HG03460 (cell line): ENCODE results near the gene E2F4.

ENCODE experiments used
- ATAC-seq: cut with Tn5 transposase; IDR thresholded peaks from one replicate; pipeline ENCODE4 v1.9.1; 2021; ENCODE audit not compliant: unreplicated experiment

The E2F4 gene

DNA sequence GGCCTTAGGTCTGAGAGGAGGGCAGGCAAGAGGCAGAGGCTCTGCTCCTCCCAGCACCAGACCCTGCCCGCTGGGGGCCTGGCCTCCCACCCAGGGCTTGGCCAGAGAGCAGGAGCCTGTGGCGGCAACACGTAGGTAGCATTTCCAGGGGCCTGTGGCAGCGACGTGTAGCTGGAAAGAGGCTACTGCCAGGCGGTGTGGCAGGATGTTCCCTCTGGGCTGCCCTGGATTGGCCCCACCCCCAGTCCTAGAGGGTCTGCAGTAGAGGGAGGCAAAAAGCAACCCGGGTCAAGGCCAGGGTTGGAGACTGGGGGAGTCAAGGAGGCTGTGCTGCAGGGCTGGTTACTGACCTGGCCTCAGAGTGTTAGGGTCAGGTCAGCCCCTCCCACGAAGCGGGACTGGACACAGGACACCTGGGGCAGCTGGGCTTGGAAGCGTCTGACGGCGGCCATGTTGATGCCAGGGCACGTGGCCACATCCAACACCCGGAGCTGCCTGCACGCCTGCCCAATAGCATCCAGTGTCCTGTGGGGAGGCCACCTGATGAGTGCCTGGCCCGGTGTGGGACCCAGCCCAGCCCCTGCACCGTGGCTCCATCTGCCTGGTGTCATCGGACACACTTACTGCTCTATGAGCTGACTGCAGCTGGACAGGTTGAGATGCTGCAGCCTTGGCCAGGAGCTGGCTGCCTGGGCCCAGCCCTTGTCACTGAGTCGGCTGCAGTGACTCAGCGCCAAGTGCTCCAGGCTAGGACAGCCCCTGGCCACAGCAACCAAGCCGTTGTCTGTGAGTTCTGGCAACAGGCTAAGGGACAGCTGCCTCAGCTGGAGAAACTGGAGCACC, 15.5 kb downstream of the E2F4 start:
- no peak for ATAC-seq

DNA sequence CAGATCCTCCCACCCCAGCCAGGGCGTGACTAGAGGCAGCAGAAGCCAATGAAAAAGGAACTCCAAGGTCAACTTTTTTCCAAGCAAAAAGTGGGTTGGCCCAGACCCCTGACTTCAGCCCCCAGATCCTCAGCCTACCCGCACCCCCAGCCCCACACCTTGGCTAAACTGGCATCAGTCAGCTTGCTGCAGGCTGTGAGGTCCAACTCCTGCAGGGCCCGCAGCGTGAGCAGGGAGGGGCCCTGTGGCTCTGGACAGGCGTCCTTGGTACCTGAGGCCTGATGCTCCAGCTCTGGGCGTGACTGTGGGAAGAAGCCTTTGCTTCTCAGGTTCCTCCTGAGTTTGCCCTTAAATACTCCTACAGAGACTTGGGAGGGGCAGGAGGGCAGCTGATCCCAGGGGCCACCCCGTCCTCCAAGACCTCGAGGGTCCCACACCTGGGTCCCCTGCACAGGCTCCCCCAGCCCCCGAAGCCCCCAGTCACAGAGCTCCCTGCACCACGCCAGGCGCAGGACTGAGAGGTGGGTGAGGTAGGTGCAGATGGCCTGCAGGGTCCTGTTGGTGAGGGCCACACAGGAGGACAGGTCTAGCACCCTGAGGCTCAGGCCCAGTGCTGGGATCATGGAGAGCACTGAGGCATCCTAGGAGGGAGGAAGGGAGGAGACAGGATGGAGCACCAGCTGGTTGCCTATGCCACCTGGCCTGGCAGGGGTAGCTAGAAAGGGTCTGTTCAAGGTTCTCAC, 16.4 kb downstream of the E2F4 start:
- no peak for ATAC-seq

DNA sequence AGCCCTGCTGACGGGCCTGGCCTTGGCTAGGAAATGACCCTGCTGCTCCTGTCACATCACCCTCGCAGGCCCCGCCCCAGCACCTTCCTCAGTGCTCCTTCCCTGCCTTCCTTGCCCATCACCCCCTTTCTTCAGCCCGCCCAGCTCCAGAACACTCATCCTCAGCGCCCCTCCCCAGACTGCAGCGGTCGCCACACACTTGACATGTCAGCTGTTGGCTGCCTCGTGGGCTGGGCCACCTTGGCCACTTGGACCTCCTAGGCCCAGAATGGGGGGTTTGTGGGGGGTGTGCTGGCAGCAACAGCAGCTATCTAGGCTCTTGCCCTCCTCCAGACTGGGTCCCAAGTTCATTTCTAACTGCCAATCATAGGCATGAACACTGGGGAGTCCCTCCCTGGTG, 17.6 kb downstream of the E2F4 start:
- no peak for ATAC-seq

DNA sequence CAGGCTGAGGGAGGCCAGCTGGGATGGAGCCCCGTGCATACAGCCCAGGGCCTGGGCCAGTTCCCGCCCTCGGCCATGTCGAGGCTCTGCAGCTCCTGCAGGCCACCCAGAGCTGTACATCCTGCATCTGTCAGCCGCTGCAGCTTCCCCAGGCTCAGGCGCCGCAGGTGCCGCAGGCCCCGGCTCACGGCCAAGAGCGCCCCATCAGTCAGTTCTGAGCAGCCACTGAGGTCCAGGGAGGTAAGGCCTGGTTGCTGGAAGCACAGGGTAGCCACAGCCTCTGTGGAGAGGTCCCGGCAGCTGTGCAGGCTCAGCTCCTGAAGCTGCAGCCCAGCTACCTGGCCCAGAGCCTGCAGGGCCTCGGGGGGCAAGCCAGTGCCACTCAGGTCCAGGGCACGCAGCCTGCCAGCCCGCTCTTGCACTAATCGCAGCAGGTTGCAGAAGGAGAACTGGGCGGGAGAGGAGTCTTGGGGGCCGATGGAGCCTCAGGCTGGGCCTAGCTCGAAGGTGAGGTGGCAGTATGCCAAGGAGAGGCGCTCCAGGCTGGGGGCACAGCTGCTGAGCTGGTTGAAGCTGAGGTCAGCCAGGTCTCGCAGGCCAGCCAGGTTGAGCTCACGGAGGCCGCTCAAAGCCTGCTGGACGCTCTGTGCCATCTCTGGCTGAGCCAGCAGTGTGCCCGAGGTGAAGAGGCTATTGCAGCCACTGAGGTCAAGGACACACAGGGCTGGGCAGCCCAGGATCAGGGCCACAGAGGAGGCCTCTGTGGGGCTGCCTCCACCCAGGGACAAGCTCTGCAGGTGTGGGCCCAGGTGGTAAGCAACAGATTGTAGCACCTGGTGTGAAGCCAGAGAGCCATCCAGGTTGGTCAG, 18.3 kb downstream of the E2F4 start:
- no peak for ATAC-seq

DNA sequence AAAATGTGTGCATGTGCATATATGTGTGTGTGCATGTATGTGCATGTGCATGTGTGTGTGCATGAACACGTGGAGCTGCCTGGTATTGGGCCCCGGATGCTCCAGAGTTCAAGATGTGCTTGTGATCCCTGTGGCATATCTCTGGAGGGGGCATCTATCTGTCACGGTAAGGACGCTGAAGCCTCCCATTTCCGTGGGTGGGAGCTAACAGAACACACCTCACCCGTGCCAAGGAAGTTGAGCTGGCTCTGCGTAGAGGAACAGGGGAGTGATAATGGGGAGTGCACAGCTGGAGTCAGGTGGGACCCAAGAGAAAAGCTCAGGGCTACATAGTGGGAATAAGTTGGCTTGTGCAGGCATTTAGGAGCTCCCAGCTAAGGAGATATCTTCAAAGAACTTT, 19.7 kb downstream of the E2F4 start:
- ATAC-seq = no peak

DNA sequence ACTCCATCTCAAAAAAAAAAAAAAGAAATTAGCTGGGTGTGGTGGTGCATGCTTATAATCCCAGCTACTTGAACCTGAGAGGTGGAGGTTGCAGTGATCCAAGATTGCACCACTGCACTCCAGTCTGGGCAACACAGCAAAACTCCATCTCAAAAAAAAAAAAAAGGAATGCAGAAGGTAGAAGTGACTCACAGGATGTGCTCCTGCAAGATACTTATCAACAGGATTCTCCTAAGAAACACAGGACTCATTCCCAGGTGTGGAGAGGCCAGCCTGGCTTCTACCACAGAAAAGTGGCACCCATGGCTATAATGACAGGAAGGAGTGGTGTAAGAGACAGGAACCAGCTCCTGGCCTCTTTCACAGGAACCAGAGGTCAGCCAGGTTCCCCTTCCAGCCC, 20.8 kb downstream of the E2F4 start:
- ATAC-seq = no peak

DNA sequence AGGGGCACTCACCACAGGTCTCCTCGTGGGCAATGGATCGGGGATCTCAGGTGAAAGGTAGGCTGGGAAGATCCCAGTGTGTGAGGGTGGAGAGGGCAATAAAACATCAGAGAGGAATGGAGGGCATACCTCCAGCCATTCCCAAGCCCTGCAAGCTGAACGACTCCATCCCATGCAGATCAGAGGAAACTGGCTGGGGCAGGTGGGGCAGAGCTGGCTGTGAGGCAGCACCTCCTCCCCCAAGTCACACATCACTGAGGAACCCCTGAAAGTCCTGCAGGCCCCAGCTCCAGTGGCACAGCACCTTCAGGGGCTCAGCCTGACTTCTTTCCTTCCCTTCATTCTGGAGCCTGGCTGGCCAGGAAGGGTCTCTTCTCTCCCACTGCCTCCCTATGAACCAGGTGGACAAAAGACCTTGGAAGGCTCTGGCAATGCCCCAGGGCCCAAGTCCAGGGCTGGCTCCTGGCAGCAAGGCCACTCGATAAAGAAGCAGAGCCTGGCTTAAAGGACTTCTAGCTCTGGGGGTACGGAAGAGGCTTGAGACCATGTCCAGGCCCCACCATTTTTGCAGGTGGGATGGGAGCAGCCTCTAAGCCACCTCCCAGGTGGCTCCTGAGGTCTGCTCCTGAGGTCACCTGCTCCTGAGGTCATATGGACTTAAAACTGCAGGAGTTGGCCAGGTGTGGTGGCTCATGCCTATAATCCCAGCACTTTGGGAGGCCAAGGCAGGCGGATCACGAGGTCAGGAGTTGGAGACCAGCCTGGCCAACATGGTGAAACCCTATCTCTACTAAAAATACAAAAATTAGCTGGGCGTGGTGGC, 21.5 kb downstream of the E2F4 start:
- no peak for ATAC-seq

DNA sequence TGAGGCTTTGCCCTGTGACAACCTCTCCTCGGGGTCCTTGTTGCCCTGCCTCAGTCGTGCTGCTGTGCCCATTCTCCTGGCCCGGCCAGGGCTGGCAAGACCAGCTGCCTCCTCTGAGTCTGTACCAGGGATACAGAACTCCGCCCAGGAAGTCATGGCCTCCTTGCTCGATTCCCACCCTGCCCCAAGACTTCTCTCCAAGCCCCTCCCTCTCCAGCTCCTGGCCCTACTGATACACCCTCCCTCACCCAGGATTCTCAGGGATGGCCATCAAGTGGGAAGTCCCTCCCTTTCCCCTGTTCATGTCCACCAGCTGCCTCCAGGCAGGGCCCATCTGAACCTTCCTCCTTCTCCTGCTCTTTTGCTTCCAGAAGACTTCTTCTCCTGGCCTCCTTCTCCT, 23.8 kb downstream of the E2F4 start:
- ATAC-seq = no peak

DNA sequence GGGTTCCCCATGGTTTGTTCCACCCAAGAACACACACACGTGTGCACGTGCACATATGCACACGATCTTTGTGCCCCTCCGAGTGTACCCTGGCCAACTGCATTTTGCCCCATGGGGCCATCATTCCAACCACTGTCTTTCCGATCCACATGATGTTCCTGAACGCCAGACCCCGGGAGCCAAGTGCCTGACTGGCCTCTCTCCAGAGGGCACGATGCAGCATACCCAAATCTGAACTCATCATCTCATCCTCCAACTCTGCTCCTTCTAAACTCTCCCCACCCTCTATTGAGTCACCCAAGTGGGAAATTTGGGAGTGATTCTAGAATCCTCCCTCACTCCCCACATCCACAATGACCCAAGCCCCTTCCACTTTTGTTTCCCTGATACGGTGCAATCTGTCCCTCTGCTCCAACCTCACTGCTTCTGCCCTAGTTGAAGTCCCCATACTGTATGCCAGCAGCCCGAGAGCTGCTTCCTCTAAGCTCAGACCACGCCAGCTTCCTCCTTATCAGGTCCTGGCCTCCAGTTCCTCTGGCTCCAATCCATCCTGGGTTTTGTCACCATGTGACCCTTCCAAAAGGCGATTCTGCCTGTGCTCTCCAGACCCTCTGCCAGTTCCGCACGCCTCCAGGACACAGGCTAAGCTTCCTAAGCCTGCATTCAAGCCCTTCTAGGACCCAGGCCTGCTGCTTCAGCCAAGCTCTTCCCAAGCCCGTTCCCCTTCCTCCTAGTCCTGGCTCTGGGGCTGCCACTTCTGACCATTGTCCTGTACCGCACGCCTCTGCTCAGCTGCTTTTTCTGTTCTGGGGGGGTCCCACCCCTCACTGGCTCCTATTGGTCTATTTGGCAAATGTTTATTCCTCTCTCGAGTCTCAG, 24.9 kb downstream of the E2F4 start:
- no peak for ATAC-seq

DNA sequence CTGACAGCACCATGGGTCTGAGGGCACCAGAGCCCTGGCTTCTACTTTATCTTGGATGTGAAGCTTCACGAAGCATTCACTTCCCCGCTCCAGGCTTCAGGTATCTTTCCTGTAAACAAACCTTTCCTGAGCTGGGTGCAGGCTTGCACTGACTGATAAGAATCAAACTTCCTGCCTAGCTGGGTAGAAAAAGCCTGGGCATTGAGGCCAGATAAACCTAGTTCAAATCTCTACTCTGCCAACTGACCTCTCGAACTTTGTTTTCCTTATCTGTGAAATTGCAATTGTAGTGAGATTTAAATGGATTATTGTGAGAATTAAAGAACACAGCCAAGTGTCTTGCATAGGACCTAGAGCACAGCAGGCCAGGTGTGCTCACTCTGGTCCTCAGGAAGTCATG, 32.0 kb downstream of the E2F4 start:
- ATAC-seq = no peak

DNA sequence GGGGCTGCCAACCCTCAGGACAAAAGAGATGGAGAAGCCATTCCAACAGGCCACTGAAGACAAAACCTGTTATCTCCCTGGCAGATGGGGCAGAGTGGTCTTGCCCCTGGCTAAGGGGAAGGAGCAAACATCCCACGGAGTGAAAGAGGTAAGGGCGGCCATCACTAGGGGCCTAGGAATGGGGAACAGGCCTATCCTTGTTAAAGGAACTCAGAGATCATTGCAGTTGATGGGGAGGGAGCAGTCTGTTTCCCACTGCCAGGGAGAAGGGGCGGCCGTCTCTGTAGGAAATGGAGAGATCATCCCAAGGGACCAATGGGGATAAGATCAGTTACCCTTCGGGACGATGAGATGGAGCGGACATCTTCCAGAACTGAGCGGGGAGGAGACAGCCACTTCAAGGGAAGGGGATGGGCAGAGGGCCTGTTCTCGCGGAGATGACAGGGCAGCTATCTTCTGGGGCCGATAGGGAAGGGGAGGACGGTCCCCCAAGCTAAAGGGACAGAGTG, 34.4 kb downstream of the E2F4 start:
- ATAC-seq = no peak

DNA sequence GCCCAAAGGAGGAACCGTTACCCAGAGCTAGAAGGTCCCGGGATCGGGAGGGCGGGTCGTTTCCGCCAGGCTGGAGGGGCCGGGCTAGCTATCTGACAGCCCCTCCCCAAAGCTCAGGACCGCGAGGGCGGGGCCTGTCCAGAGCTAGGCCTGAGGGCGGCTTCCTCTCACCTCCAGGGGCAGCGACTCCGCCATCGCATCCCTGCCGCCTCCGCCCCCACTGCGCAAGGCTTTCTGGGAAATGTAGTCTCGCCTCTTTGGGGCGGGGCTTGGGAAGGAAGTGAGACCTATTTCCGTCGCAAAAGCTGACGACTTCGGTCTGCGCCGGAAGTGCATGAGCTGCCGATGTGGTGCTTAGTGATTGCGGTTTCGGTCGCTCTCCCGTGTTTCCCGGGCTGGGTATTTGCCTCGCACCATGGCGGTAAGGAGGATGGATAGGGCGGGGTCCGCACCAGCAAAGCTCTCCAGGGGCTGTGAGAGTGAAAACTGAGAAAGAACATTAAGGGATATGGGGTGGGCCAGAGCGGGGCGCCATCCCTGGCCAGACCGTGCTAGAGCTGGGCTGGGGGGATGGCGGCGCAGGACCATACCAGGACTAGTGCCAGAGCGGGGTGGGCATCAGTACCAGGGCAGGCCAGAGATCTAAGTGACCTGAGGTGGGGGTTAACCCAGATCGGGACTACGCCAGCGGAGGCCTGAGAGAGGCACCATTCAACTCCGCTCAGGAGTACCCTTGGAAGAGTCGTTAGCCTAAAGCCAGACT, 35.0 kb downstream of the E2F4 start, which contains the start of gene TMEM208:
Gene TMEM208, plus strand, starts transcription at position 327 of the 763 bp plus-strand sequence. Its CDS starts 89 bp downstream, at position 416.
- peak; percentile 93 for ATAC-seq

DNA sequence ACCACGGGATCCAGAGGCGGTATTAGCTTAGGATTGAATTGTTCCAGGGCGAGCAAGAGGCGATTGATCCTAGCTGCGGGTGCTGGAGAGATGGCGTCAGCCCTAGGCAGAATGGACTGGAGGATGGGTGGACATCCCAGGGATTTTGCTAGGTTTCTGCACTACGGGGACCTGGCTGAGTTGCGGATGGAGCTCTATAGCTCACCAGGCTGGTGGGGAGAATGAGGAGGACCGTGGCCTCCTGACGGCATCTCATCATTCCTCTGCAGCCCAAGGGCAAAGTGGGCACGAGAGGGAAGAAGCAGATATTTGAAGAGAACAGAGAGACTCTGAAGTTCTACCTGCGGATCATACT, 35.6 kb downstream of the E2F4 start:
- no peak for ATAC-seq

DNA sequence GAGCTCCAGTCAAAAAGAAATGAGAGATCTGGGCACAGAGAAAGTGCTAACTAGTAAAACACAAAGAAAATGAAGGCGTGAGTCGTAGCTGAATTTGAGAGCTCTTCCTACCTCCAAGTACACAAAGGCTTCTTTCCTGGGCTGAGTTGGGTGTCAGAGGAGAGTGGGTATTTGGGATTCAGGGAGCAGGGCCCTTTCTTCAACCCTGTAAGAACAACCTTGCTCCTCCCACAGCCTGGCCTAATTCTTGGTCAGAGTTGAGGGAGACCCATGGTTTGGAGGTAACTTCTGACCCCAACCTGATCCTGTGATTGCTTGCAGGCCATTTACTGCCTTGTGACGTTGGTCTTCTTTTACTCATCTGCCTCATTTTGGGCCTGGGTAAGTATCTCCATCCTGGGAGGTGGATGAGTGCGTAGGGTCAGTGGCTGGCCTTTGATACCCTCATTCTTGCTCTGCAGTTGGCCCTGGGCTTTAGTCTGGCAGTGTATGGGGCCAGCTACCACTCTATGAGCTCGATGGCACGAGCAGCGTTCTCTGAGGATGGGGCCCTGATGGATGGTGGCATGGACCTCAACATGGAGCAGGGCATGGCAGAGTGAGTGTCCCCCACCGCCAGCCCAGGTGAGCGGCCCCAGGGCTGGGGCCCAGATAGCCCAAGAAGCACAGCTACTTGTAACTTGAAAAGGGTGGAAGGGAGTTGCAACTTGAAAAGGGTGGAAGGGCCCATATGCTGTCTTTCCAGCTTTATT, 36.3 kb downstream of the E2F4 start:
- ATAC-seq = no peak

DNA sequence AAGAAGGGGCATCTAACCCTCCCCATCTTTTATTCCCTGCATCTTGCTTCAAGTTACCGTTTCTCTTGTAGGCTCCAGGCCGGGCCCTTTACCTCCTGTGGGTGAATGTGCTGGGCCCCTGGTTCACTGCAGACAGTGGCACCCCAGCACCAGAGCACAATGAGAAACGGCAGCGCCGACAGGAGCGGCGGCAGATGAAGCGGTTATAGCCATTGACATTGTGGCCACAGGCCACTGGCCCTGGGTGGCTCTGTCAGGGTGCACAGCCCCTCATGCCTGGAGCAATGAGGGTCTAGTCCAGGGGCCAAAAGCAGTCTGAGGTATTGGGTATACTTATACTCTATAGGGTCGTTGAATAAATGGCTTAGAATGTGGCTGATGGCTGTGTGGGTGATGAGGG, 37.0 kb downstream of the E2F4 start:
- ATAC-seq = no peak

DNA sequence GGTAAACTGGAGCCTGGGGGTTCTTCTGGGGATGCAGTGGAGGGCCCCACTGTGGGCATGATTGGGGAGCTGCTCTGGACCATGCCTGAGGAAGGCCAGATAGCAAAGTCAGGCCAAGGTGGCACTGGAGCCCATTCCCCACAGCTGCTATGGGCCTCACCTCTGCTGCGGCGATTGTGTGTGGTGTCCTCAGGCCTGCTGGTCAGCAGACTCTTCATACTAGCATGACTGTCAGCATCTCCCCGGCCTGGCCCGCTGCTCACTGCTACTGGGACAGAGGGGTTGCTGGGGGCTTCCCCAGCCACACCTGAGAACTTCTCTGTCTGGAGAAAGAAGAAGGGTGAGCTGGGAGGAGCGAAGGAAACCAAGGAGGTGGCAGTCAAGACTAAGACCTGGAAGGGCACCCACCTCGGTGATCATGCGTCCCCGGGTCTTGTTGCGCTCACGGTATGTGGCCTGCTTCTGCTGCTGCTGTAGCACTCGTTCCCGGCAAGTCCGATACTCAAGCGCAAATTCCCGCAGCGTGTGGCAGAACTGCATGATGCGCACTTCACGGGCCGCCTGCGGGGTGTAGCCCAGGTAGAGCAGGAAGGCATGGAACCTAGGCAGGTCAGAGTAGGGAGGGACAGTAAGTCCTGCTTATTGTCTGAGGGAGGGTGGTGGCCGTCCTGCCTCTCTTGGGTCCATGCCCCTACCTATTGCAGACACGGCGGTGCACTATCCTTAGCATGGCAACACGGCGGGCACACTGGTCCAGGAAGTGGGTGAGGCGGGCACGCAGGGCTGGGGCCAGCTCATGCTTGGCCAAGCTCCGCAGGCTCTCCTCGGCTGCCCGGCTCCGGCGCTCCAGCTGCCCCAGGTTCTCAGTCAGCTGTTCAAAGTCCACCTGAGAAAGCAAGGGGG, 38.2 kb downstream of the E2F4 start:
- ATAC-seq = no peak
